Memory B cell (primary cell): ENCODE measurements around the gene GNAI1.
A peak's percentile ranks its signal among the peaks of the same experiment; 100 is the strongest.

ENCODE experiments used
- ATAC-seq: fragments of 150-1000 bp; cut with Tn5 transposase; 2 replicates; pipeline ENCODE4 v1.10.0; 2021; ENCODE audit warnings: low read depth, mild to moderate bottlenecking, moderate library complexity
- DNase-seq, 2 donors: peaks; one replicate each; pipeline ENCODE4 v3.0.0; 2022; ENCODE audit warnings: low spot score in 2 of 2
- H3K27ac Mint-ChIP-seq: one replicate; pipeline ENCODE4 v1.8.0; 2022; ENCODE audit warnings: mild to moderate bottlenecking, moderate library complexity, mixed read lengths
- H3K27me3 Mint-ChIP-seq: one replicate; pipeline ENCODE4 v1.8.0; 2022; ENCODE audit warnings: mixed read lengths
- H3K36me3 Mint-ChIP-seq: one replicate; pipeline ENCODE4 v1.8.0; 2022; ENCODE audit warnings: mild to moderate bottlenecking, mixed read lengths
- H3K4me1 Mint-ChIP-seq: one replicate; pipeline ENCODE4 v1.8.0; 2022; ENCODE audit warnings: mixed read lengths
- H3K4me3 Mint-ChIP-seq: one replicate; pipeline ENCODE4 v1.8.0; 2022; ENCODE audit warnings: mild to moderate bottlenecking, moderate library complexity, mixed read lengths
- H3K9me3 Mint-ChIP-seq: one replicate; pipeline ENCODE4 v1.8.0; 2022; ENCODE audit warnings: mixed read lengths

The GNAI1 gene

DNA sequence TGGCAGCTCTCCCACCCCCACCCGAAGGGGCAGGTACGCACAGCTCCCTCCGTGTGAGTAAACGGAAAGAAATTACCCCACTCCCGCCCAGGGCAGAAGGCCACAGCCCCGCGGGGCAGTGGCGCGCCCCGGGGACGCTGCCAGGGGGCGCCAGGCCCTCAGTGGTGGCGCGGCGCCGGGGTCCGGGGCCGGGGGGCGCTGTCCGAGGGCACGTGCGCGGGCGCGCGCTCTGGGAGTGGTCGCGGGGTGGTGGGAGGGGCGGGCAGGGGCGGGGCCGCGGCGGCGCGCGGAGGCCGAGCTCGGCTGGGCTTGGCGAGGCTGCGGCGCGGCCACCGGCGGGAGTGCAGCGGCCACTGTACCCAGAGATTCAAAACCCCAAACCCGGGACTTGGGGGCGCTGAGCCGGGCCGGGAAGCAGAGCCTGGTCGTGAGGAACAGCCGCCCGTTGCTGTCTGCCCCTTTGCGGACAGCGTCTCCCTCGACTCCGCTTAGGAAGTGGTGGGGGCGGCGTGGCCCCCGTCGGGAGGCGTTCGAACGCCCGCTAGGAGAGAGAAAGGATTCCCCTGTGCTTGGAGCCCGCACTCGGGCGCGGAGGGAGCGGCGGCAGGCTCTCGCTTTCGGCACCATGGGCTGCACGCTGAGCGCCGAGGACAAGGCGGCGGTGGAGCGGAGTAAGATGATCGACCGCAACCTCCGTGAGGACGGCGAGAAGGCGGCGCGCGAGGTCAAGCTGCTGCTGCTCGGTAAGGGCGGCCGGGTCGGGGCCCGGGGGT is at the start of gene GNAI1:
Gene GNAI1, plus strand, starts transcription at position 296 of the 773 bp plus-strand sequence. Its CDS starts 330 bp downstream, at position 626.
- ATAC-seq (no peak), DNase-seq (no peak)
- Mint-ChIP-seq H3K36me3 (no peaks in the 10 kb centered on the region), H3K27me3 (peaks cover 18% of the 10 kb centered on the region), H3K27ac (no peak within 1 kb of the TSS), H3K4me1 (peaks cover 7% of the 10 kb centered on the region), H3K9me3 (peaks cover 6% of the 10 kb centered on the region), H3K4me3 (peak within 1 kb of the TSS; percentile 45)

DNA sequence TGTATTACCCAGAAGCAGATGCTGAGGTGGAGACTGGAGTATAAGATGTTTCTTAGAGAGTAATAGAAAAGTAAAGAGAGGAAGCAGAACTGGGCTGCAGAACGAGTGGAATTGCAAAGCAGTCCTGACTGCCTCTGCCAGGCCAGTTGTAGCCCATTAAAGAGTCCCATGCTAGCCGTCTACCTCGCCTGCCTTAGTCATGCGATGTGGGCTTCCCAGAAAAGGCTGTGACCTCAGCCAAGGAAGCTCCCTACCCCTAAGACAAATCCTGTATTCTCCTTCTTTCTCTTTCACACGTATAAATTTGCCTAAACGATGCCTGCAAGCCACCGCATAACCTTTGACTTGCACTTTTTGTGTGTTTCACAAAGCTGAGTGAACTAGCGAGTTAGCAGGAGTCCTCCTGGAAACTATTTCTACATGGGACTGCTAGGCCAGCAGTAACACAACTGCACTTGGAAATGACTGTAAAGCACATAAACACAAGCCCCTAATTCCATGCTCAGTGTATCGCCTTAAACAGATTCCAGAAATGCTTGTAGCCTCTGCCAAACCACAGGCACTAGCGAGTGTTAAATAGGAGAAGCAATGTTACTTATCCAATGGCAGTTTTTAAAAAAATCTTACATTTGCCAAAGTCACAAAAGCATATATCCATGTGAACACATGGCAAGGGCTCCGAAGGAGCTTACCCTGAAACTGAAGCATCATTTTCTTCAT is 47.4 kb upstream of the GNAI1 start:
- Mint-ChIP-seq H3K36me3 (no peaks in the 10 kb centered on the region), H3K27me3 (no peaks in the 10 kb centered on the region), H3K4me3 (no peak overlapping the region), H3K4me1 (no peaks in the 10 kb centered on the region), H3K9me3 (no peaks in the 10 kb centered on the region), H3K27ac (no peak overlapping the region)
- ATAC-seq = no peak
- DNase-seq = no peak

DNA sequence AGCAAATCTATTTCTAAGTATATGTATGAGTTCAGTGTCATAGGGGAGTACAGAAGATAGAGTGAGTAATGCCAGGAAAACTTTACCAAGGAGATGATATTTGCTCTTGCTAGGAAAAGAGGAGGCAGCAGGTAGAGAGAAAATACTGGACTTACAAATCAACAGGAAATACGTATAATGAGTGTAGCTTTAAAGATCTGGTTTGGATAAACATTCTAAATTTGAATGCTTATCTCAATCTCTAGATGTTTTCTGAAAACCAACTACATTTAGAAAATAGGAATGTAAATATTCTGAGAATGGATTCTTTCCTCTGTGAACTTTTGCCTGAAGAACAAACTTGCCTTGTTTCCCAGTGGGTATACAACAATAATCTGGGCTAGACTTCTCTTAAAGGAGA is 46.9 kb upstream of the GNAI1 start:
- Mint-ChIP-seq H3K27me3 (no peaks in the 10 kb centered on the region), H3K4me3 (no peak overlapping the region), H3K36me3 (no peaks in the 10 kb centered on the region), H3K27ac (no peak overlapping the region), H3K4me1 (no peaks in the 10 kb centered on the region), H3K9me3 (no peaks in the 10 kb centered on the region)
- DNase-seq = no peak
- ATAC-seq = no peak

DNA sequence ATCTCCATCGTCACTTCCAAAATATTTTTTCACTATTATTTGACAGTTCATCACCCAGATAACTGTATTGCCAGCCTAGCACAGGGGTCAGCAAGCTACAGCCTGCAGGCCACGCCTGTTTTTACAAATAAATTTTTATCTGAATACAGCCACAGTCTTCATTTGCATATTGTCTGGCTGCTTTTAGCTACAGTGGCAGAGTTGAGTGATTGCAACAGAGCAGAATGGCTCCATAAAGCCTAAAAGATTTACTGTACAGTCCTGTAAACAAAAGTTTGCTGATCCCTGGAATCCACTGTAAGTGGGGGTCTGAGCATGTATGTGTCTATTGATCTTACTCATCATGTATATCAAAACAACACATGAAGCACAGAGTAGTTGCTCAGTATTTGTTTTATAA is 45.9 kb upstream of the GNAI1 start:
- no peaks in the 10 kb centered on the region for H3K36me3 Mint-ChIP-seq
- no peaks in the 10 kb centered on the region for H3K9me3 Mint-ChIP-seq
- H3K4me3 Mint-ChIP-seq = no peak overlapping the region
- no peak for ATAC-seq
- H3K4me1 Mint-ChIP-seq = no peaks in the 10 kb centered on the region
- no peaks in the 10 kb centered on the region for H3K27me3 Mint-ChIP-seq
- no peak overlapping the region for H3K27ac Mint-ChIP-seq
- DNase-seq = no peak

DNA sequence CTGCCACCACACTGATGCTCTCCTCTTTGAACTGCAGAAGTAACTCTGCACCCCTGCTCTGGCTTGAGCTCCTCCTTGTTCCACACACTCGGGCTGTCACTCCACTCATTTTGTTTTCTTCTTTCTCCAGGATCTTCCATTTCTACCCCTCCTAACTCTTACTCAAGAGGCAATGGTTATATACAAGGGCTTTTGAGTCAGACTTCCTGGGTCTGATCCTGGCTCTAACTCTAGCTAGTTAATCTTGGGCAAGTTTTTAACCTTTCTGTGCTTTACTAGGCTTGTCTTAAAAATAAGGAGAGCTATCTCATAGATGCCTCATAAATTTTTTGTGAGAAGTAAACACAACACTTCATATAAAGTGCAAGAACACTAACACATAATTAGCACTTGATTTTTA is 45.3 kb upstream of the GNAI1 start:
- Mint-ChIP-seq H3K27me3 (no peaks in the 10 kb centered on the region), H3K4me1 (no peaks in the 10 kb centered on the region), H3K27ac (no peak overlapping the region), H3K36me3 (no peaks in the 10 kb centered on the region), H3K4me3 (no peak overlapping the region), H3K9me3 (no peaks in the 10 kb centered on the region)
- no peak for ATAC-seq
- no peak for DNase-seq

DNA sequence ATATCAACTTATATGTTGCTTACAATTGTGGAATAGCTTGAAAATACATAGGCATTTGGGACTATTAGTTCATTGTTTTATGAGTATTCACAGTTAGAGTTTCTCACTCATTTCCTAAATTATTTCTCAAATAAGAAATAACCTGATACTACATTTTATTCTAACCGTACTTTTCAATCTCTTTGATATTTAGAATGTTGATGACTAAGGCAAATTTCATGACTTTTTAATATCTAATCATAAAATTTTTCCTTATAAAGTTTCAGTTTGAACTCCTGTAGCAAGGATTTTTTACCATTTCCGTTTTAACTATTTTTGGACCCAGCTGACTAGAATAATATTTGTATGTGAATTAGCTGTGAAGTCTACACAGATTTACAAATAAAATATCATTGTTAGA is 41.3 kb upstream of the GNAI1 start:
- no peaks in the 10 kb centered on the region for H3K27me3 Mint-ChIP-seq
- DNase-seq (no peak), ATAC-seq (no peak)
- no peak overlapping the region for H3K4me3 Mint-ChIP-seq
- no peaks in the 10 kb centered on the region for H3K9me3 Mint-ChIP-seq
- no peaks in the 10 kb centered on the region for H3K4me1 Mint-ChIP-seq
- H3K36me3 Mint-ChIP-seq = no peaks in the 10 kb centered on the region
- H3K27ac Mint-ChIP-seq = no peak overlapping the region

DNA sequence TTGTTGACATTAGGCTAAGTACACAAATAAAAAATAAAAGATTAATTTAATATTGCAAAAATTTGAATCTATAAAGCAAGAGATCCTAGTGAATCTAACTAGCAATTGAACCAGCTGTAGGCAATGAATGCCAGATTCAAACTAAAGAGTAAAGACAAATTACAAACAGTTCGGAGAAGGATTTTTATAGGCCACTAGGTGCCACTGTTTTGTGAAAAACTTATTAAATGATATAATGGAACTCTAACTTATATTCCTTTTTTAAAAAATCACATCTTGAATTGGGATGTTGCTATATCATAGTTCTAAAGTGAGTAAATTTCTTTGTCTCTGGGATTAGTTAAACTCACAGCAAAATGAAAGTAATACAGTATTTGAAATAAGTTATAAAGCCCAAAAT is 39.1 kb upstream of the GNAI1 start:
- Mint-ChIP-seq H3K9me3 (no peaks in the 10 kb centered on the region), H3K27ac (no peak overlapping the region), H3K27me3 (no peaks in the 10 kb centered on the region), H3K4me3 (no peak overlapping the region), H3K36me3 (no peaks in the 10 kb centered on the region), H3K4me1 (no peaks in the 10 kb centered on the region)
- ATAC-seq (no peak), DNase-seq (no peak)

DNA sequence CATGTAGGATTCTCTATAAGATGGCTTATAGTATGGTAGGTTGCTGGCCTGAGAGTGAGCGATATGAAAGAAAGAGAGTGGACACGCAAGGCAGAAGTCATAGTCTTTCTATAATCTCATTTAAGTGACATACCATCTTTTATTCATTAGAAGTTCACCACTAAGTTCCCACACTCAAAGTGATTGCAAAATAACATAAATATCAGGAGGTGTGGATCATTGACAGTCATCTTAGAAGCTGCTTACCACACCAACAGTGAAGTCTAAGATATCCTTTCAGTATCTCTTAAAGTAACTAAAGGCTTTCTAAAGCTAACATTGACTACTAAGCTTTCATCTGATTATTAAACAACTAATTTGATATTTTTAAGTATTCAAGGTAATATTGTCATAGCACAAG is 36.9 kb upstream of the GNAI1 start:
- H3K27ac Mint-ChIP-seq = no peak overlapping the region
- H3K4me3 Mint-ChIP-seq = no peak overlapping the region
- no peaks in the 10 kb centered on the region for H3K36me3 Mint-ChIP-seq
- no peaks in the 10 kb centered on the region for H3K9me3 Mint-ChIP-seq
- H3K4me1 Mint-ChIP-seq = no peaks in the 10 kb centered on the region
- H3K27me3 Mint-ChIP-seq = no peaks in the 10 kb centered on the region
- ATAC-seq = no peak
- no peak for DNase-seq

DNA sequence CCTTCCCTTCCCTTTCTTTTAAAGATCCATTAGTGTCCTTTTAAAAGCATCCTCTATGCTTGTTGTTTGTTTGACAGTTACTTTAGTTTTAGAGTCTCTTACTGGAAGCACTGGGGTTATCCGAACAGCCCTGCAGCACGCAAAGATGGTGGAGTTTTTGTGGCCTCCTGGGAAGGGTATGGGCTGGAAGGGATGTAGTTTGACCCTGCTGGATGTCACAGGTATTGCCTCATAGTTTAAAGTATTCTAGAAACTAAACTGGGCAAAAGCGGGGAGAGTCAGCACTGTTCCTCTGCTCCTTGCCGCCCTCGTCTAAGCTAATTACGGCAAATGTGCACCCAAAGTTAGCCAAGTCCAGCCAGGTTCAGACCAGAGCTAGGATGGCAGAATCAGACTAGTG is 35.8 kb upstream of the GNAI1 start:
- Mint-ChIP-seq H3K4me1 (no peaks in the 10 kb centered on the region), H3K4me3 (no peak overlapping the region)
- ATAC-seq = no peak

DNA sequence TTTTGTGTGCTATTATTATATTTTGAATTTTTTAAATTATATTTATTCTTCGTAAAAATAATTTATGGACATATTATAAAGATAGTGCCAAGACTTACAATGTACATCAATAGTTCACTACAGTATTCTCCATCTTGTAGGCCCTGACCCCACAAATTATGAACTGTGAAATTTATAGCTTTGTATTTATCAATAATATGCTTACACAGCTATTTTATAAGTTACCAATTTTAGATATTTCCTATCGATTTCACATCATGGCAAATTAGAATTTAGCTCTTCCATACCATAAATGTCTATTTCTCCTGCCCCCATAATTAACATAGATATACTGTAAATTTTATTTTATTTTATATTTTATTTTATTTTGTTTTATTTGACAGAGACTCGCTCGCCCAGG is 34.4 kb upstream of the GNAI1 start:
- Mint-ChIP-seq H3K9me3 (peaks cover 3% of the 10 kb centered on the region), H3K27me3 (no peaks in the 10 kb centered on the region), H3K27ac (no peak overlapping the region), H3K4me3 (no peak overlapping the region), H3K36me3 (no peaks in the 10 kb centered on the region), H3K4me1 (no peaks in the 10 kb centered on the region)
- DNase-seq = no peak
- ATAC-seq = no peak

More for the DNA sequence above, 35.8 kb upstream of the GNAI1 start:
- DNase-seq = no peak
- Mint-ChIP-seq H3K27ac (no peak overlapping the region), H3K27me3 (no peaks in the 10 kb centered on the region), H3K9me3 (no peaks in the 10 kb centered on the region), H3K36me3 (no peaks in the 10 kb centered on the region)

DNA sequence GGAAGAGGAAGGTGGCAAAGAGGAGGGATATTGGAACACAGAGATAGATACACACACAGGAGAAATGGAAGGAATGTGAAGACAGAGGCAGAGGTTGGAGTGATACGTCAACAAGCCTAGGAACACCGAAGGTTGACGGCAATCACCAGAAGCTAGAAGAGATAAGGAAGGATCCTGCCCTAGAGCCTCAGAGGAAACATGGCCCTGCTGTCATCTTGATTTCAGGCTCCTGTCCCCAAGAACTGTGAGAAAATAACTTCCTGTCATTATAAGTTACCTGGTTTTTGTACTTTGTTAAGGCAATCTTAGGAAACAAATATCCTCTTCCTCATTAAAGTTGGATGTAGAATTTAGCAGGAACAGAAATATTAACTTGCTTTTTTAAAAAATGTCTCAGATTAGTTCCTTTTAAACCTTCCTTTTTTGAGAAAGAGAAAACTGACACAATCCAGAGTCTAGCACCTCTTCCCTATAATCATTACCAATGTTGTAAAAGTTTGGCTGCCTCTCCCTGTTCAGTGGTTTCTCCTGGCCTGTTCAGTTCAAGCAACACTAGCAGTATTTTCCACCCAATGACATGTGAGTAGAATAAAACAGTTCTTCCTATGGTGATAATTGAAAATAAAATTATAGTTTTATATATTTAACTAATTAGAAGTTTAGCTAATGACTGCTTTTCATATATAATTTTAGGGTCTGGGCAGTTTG is 28.8 kb upstream of the GNAI1 start:
- no peak for DNase-seq
- no peak overlapping the region for H3K4me3 Mint-ChIP-seq
- H3K36me3 Mint-ChIP-seq = no peaks in the 10 kb centered on the region
- H3K4me1 Mint-ChIP-seq = no peaks in the 10 kb centered on the region
- H3K9me3 Mint-ChIP-seq = peaks cover 3% of the 10 kb centered on the region
- H3K27ac Mint-ChIP-seq = no peak overlapping the region
- ATAC-seq = no peak
- H3K27me3 Mint-ChIP-seq = no peaks in the 10 kb centered on the region

DNA sequence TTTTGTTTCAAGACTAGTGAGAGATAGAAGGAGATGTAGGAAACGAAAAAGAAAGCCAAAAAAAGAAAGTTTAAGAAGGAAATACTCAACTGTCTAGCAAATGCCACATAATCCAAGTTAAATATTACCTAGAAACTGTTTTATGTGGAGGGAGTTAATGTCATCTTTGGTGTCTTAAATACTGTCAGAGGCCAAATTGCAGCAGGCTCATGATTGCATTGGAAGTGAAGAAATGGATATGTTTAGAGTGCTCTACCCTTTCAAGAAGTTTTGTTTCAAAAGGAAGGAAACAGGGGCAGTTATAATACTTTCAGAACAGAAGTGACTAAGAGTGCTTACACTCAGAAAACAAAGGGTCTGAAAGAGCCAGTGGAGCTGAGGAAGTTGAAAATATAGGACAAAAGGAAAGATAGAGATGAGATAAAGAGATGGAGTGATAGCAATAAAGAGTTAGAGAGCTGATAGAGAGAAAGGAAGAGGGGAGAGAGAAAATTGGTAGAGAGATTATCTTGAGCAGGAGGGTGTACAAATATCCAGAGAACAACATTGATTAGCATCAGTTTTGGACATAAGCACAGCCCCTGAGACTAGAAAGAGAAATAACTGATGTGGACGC is 28.0 kb upstream of the GNAI1 start:
- H3K27me3 Mint-ChIP-seq = no peaks in the 10 kb centered on the region
- no peak overlapping the region for H3K27ac Mint-ChIP-seq
- DNase-seq (no peak), ATAC-seq (no peak)
- peaks cover 3% of the 10 kb centered on the region for H3K9me3 Mint-ChIP-seq
- H3K4me3 Mint-ChIP-seq = no peak overlapping the region
- H3K4me1 Mint-ChIP-seq = no peaks in the 10 kb centered on the region
- no peaks in the 10 kb centered on the region for H3K36me3 Mint-ChIP-seq

DNA sequence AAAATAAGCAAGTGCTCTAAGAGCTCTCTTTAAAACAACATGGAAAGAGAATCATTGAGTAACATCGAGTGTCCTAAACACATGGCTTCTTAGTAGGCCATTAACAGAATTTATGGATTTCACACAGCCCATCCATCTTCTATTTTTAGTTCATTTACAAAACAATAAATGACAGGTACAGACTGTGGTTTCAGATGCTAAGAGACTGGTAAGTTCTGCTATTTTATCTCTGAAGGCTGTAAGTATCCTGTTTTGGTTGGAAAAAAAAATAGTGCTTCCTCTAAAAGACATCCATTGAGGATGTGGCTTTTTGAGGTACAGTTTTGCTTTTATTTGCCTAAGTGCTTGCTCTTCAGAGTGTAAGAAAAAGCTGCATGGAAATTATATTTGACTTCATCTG is 27.4 kb upstream of the GNAI1 start:
- Mint-ChIP-seq H3K27me3 (no peaks in the 10 kb centered on the region), H3K36me3 (no peaks in the 10 kb centered on the region), H3K27ac (no peak overlapping the region), H3K9me3 (peaks cover 3% of the 10 kb centered on the region), H3K4me1 (no peaks in the 10 kb centered on the region), H3K4me3 (no peak overlapping the region)
- ATAC-seq (no peak), DNase-seq (no peak)

DNA sequence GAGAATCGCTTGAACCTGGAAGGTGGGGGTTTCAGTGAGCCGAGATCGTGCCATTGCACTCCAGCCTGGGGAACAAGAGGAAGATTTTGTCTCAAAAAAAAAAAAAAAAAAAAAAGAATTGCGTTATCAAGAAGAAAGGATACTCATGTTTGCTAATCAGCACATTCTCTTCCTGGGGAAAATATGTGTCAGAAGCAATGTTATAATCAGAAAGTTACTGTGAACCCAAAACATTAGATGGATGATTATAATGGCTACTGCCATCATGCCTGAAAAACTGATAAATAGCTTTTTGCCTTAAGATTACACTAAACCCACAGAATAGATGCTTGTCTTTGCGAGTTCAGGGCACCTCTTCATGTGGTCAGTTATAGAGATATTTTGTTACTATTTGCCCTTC is 24.3 kb upstream of the GNAI1 start:
- ATAC-seq = no peak
- Mint-ChIP-seq H3K4me3 (no peak overlapping the region), H3K27ac (no peak overlapping the region)

More for the DNA sequence above, 24.3 kb upstream of the GNAI1 start:
- Mint-ChIP-seq H3K9me3 (no peaks in the 10 kb centered on the region), H3K36me3 (no peaks in the 10 kb centered on the region), H3K4me1 (no peaks in the 10 kb centered on the region), H3K27me3 (no peaks in the 10 kb centered on the region)
- DNase-seq = no peak
